AG04449 (cell line): ENCODE measurements around the gene ITIH5.

ENCODE experiments used
- CTCF ChIA-PET: fragments of 350-600 bp; formaldehyde crosslinking; extraction: SDS; loops from one replicate; lab custom pipeline; 2021; ENCODE audit warnings: antibody characterized with exemption; lab: Yijun Ruan, JAX
- POLR2A ChIA-PET: fragments of 400-600, 350-600 bp; formaldehyde crosslinking; extraction: SDS; loops from one replicate; lab custom pipeline; 2020; ENCODE audit warnings: antibody characterized with exemption, inconsistent platforms; lab: Yijun Ruan, JAX
- DNase-seq: peaks from one replicate; pipeline ENCODE4 v3.0.0-alpha.2; 2010; ENCODE audit warnings: low read depth, low spot score
- H3K4me3 ChIP-seq: 2 replicates; pipeline ENCODE4 v1.5.1; 2011; ENCODE audit warnings: low read depth, mild to moderate bottlenecking, control low read depth, low read length
- TF ChIP-seq, protein P1 (sequence below): IDR thresholded peaks from one replicate; pipeline ENCODE4 v1.5.1; 2011; ENCODE audit warnings: mild to moderate bottlenecking, moderate library complexity, low read length, control low read depth, inconsistent platforms; ENCODE audit not compliant: insufficient read depth; ENCODE audit errors: missing control alignments

ITIH5 gene

DNA sequence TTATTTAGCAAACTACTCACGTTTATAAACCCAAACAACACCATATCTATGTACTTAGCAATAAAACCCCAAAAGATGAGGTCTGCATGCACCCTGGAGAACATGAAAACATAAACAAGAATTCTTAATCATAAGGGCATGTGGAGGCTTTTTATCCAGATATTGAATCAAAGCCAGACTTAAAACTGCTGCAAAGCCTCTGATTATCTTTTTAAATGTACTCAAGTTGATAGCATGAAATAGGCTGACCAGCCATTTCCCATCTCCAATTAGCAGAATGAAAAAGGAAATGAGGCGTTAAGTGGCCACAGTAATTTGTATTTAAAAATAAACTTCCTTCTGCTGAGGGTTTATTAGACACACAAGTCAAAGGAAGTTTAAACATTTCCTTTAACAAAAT, 48.3 kb downstream of the ITIH5 start:
- TF ChIP-seq, protein P1, sequence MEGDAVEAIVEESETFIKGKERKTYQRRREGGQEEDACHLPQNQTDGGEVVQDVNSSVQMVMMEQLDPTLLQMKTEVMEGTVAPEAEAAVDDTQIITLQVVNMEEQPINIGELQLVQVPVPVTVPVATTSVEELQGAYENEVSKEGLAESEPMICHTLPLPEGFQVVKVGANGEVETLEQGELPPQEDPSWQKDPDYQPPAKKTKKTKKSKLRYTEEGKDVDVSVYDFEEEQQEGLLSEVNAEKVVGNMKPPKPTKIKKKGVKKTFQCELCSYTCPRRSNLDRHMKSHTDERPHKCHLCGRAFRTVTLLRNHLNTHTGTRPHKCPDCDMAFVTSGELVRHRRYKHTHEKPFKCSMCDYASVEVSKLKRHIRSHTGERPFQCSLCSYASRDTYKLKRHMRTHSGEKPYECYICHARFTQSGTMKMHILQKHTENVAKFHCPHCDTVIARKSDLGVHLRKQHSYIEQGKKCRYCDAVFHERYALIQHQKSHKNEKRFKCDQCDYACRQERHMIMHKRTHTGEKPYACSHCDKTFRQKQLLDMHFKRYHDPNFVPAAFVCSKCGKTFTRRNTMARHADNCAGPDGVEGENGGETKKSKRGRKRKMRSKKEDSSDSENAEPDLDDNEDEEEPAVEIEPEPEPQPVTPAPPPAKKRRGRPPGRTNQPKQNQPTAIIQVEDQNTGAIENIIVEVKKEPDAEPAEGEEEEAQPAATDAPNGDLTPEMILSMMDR = no peak
- DNase-seq = no peak
- H3K4me3 ChIP-seq = no peak overlapping the region
- ChIA-PET CTCF (no interaction called here), POLR2A (no interaction called here)

DNA sequence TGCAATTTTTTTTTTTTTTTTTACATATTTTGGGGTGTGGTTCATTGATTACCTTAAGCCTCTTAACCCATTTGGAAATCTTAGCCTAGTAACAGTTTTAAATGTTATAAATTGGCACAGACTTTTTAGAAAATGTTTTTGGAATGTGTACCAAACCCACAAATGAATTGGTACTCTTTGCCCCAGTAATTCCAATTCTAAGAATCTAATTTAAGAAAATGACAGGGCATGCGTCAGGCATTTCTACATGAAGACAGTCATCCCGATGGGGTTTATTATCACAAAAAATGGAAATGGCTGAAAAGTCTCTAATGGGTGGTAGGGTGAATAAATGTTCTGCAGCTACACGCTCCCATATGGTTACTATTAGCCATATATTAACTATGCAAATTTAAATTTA, 54.9 kb downstream of the ITIH5 start:
- H3K4me3 ChIP-seq = no peak overlapping the region
- POLR2A ChIA-PET = no interaction called here
- CTCF ChIA-PET = no interaction called here

GRCh38 chr10:7610651-7611389, 55.9 kb downstream of the ITIH5 start:
- ChIA-PET POLR2A (no interaction called here), CTCF (no interaction called here)
- DNase-seq = peak; percentile 40
- TF ChIP-seq, protein P1 = no peak
- no peak overlapping the region for H3K4me3 ChIP-seq

More for the DNA sequence above, 54.9 kb downstream of the ITIH5 start:
- no peak for DNase-seq
- TF ChIP-seq, protein P1 = no peak

- POLR2A ChIA-PET = no interaction called here
- CTCF ChIA-PET = no interaction called here
- no peak overlapping the region for H3K4me3 ChIP-seq
- TF ChIP-seq, protein P1 = no peak
- DNase-seq = no peak
These were observed 56.7 kb downstream of the ITIH5 start for GRCh38 chr10:7610026-7610425.

DNA sequence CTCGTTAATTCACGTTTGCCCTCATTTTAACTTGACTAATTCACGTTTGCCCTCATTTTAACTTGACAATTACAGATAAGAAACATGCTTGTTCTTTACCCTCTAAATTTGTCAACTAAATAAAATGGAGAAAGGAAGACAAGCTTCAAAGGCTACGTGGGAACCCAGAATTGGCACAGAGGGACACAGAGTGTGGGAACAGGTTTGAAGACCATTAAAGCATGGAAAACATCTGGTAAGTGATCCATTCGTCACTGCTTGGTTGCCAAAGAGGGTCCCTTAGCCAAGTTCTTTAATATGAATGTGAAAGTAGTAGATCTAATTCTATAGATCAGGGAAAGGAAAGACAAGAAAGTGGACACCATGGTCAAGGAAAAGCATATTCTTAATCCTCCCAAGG, 57.2 kb downstream of the ITIH5 start:
- H3K4me3 ChIP-seq = no peak overlapping the region
- TF ChIP-seq, protein P1 = no peak
- DNase-seq = no peak
- POLR2A ChIA-PET = no interaction called here
- CTCF ChIA-PET = no interaction called here

- no peak for DNase-seq
- TF ChIP-seq, protein P1 = no peak
- ChIA-PET POLR2A (no interaction called here), CTCF (no interaction called here)
- H3K4me3 ChIP-seq = no peak overlapping the region
These were observed 58.8 kb downstream of the ITIH5 start for GRCh38 chr10:7608001-7608400.
